Fibroblast of lung (primary cell): ENCODE measurements around the gene F2RL1. TPM values are rescaled to one million over a fixed set of nuclear protein-coding genes. Genes with fewer than 3 reads are reported as not detected.
"Not testable (repeated sequence)": the region's sequence is repeated elsewhere in the genome, so short reads cannot be mapped to it uniquely, and the experiment has no call there.

Experiments used
- DNase-seq, 2 donors: peaks; one replicate each; pipeline versions ENCODE4 v3.0.0 to v3.0.0-alpha.2; 2010; ENCODE audit warnings: low read depth in 2 of 2
- H2AFZ ChIP-seq: 2 replicates; pipeline ENCODE4 v1.5.1; 2012; ENCODE audit warnings: low read length, control low read depth, inconsistent platforms
- H3K27ac ChIP-seq: 2 replicates; pipeline ENCODE4 v1.5.1; 2011; ENCODE audit warnings: low read length, control low read depth; ENCODE audit not compliant: insufficient read depth
- H3K27me3 ChIP-seq: 2 replicates; pipeline ENCODE4 v1.5.1; 2011; ENCODE audit warnings: mild to moderate bottlenecking, low read length; ENCODE audit not compliant: control insufficient read depth, insufficient read depth
- H3K36me3 ChIP-seq: 2 replicates; pipeline ENCODE4 v1.5.1; 2011; ENCODE audit warnings: low read length; ENCODE audit not compliant: control insufficient read depth, insufficient read depth
- H3K4me1 ChIP-seq: 2 replicates; pipeline ENCODE4 v1.5.1; 2011; ENCODE audit warnings: low read length; ENCODE audit not compliant: control insufficient read depth, insufficient read depth; ENCODE audit errors: extremely low read depth
- H3K4me2 ChIP-seq: 2 replicates; pipeline ENCODE4 v1.5.1; 2011; ENCODE audit warnings: low read length, control low read depth; ENCODE audit not compliant: insufficient read depth; ENCODE audit errors: extremely low read depth
- H3K4me3 ChIP-seq, 4 experiments: fragments of 200-600 bp in 1 of 4; sonication (generic) in 1 of 4; replicated peaks in 1 of 4; 2 replicates each; pipeline ENCODE4 v1.5.1; 2011 to 2016; ENCODE audit warnings: low read length in 4 of 4, low read depth in 3 of 4, mild to moderate bottlenecking in 3 of 4, control low read depth in 2 of 4, inconsistent platforms in 1 of 4, mixed read lengths in 1 of 4; ENCODE audit not compliant: insufficient read depth in 1 of 4; ENCODE audit errors: control extremely low read depth in 1 of 4
- H3K79me2 ChIP-seq: 2 replicates; pipeline ENCODE4 v1.5.1; 2012; ENCODE audit warnings: mild to moderate bottlenecking, low read length, inconsistent platforms; ENCODE audit not compliant: control insufficient read depth, insufficient read depth
- H3K9ac ChIP-seq: 2 replicates; pipeline ENCODE4 v1.5.1; 2011; ENCODE audit warnings: mild to moderate bottlenecking, low read length, control low read depth; ENCODE audit not compliant: insufficient read depth
- H3K9me3 ChIP-seq: 2 replicates; pipeline ENCODE4 v1.5.1; 2012; ENCODE audit warnings: low read depth, low read length; ENCODE audit not compliant: control insufficient read depth, insufficient read depth
- H4K20me1 ChIP-seq: 2 replicates; pipeline ENCODE4 v1.5.1; 2011; ENCODE audit warnings: low read length; ENCODE audit not compliant: control insufficient read depth, insufficient read depth; ENCODE audit errors: extremely low read depth
- CTCF ChIP-seq, 2 donors: IDR thresholded peaks in 1 of 2; conservative IDR thresholded peaks in 1 of 2; 1 replicate in 1 of 2; 2 replicates in 1 of 2; pipeline ENCODE4 v1.5.1; 2011 to 2012; ENCODE audit warnings: low read length in 2 of 2, control low read depth in 1 of 2, inconsistent platforms in 1 of 2, low read depth in 1 of 2, mild to moderate bottlenecking in 1 of 2
- EZH2 ChIP-seq: IDR thresholded peaks from 2 replicates; pipeline ENCODE4 v1.5.1; 2012; ENCODE audit warnings: low read length, control low read depth, mild to moderate bottlenecking; ENCODE audit errors: missing control alignments
- polyA minus RNA-seq: library from RNA; depleted of rRNA, polyadenylated mRNA; stranded (reverse); fragments of >200 nt; gene quantifications from 2 replicates; pipeline ENCODE4 v1.2.3, GENCODE V29; 2011; ENCODE audit warnings: low replicate concordance
- polyA plus RNA-seq, 2 donors: library from polyadenylated mRNA; depleted of rRNA in 1 of 2; stranded (reverse) in 1 of 2; unstranded in 1 of 2; fragments of >200 nt; gene quantifications; 2 replicates each; pipeline ENCODE4 v1.2.1, GENCODE V29; 2011 to 2012; ENCODE audit warnings: missing spikeins in 1 of 2
- total RNA-seq: library from RNA; depleted of rRNA; stranded (reverse); fragments of >200 nt; gene quantifications from 2 replicates; pipeline ENCODE4 v1.2.1, GENCODE V29; 2014

The F2RL1 gene
- total RNA-seq, result 20.8 and 25.1 TPM in 2 replicates
- polyA plus RNA-seq, result 12.4 and 24.9 TPM in 2 replicates
- 5.7 and 11.7 TPM in 2 replicates for polyA plus RNA-seq (2012)
- 12.2 and 29.0 TPM in 2 replicates for polyA minus RNA-seq

- Histone ChIP-seq H3K36me3 (no peaks in the 10 kb centered on the region), H3K27me3 (no peaks in the 10 kb centered on the region), H3K4me2 (peak within 1 kb of the TSS; percentile 88), H3K4me3 (peak within 1 kb of the TSS; percentile 79 to 86 (median 82)), H3K9me3 (no peaks in the 10 kb centered on the region), H2AFZ (peak within 1 kb of the TSS; percentile 78), H3K9ac (peak within 1 kb of the TSS; percentile 58), H3K79me2 (no peaks in the 10 kb centered on the region), H3K27ac (peak within 1 kb of the TSS; percentile 41), H3K4me1 (peaks cover 2% of the 10 kb centered on the region), H4K20me1 (no peaks in the 10 kb centered on the region)
- peak; percentile 68 to 88 for DNase-seq
- no peak for TF ChIP-seq EZH2
These were observed at the start of gene F2RL1 for GRCh38 chr5:76818844-76819831. TSS of gene F2RL1 (plus strand) at chr5:76819030. CDS start at chr5:76819183, 153 bp downstream.

GRCh38 chr5:76771041-76771440 lies 47.8 kb upstream of the F2RL1 start:
- not testable (repeated sequence) for H3K9ac ChIP-seq, H3K27ac ChIP-seq, H3K27me3 ChIP-seq, H3K36me3 ChIP-seq, H3K4me3 ChIP-seq, H3K4me1 ChIP-seq, H3K79me2 ChIP-seq, H3K9me3 ChIP-seq, DNase-seq, H2AFZ ChIP-seq, H3K4me2 ChIP-seq, H4K20me1 ChIP-seq

GRCh38 chr5:76771705-76772405 lies 47.0 kb upstream of the F2RL1 start:
- Histone ChIP-seq H3K4me1 (peaks cover 2% of the 10 kb centered on the region), H3K36me3 (no peaks in the 10 kb centered on the region), H3K27ac (no peak overlapping the region), H3K4me2 (no peak overlapping the region), H4K20me1 (no peaks in the 10 kb centered on the region), H3K9ac (no peak overlapping the region), H3K79me2 (no peaks in the 10 kb centered on the region), H3K9me3 (no peaks in the 10 kb centered on the region), H3K4me3 (no peak overlapping the region), H2AFZ (no peak overlapping the region), H3K27me3 (no peaks in the 10 kb centered on the region)
- peak; percentile 54 to 61 for DNase-seq
- no peak for TF ChIP-seq EZH2

- H3K27ac ChIP-seq, result no peak overlapping the region
- H3K9me3 ChIP-seq, result no peaks in the 10 kb centered on the region
- H3K79me2 ChIP-seq, result no peaks in the 10 kb centered on the region
- H3K27me3 ChIP-seq, result no peaks in the 10 kb centered on the region
- H3K4me1 ChIP-seq, result peaks cover 2% of the 10 kb centered on the region
- DNase-seq, result no peak
- H2AFZ ChIP-seq, result no peak overlapping the region
- TF ChIP-seq EZH2, result no peak
- TF ChIP-seq CTCF (conservative IDR thresholded peaks at IDR 0.05 in 1 of 2, IDR thresholded peaks at IDR 0.05 in 1 of 2; ENCODE audit: low read depth in 1 of 2, low read length in 2 of 2), result no peak
- H3K4me3 ChIP-seq, result no peak overlapping the region
- H3K36me3 ChIP-seq, result no peaks in the 10 kb centered on the region
- no peak overlapping the region for H3K9ac ChIP-seq
- no peak overlapping the region for H3K4me2 ChIP-seq
- H4K20me1 ChIP-seq, result no peaks in the 10 kb centered on the region
These were observed 42.9 kb upstream of the F2RL1 start for GRCh38 chr5:76775921-76776320.
